IMR-90 (cell line): ENCODE results near the gene SUGP2. TPM values are rescaled to one million over a fixed set of nuclear protein-coding genes. Genes with fewer than 3 reads are reported as not detected.

Source experiments
- ATAC-seq: fragments of 200-7000 bp; cut with Tn5 transposase; 2 replicates; pipeline ENCODE4 v1.9.1; 2020; ENCODE audit warnings: low read depth, mild to moderate bottlenecking, moderate library complexity
- BruUV-seq: library from RNA; stranded (reverse); fragments of 400-500 nt; replicated peaks from 2 replicates; lab custom pipeline; 2021; lab: Mats Ljungman, UMichigan
- CTCF ChIA-PET: fragments of 300-600 bp; formaldehyde crosslinking; extraction: SDS; loops from one replicate; lab custom pipeline; 2021; ENCODE audit warnings: antibody characterized with exemption; lab: Yijun Ruan, JAX
- POLR2A ChIA-PET: fragments of 300-600 bp; sonication (Branson Sonifier 250); formaldehyde crosslinking; loops from one replicate; lab custom pipeline; 2022; ENCODE audit warnings: antibody characterized with exemption; ENCODE audit not compliant: unreplicated experiment; lab: Charles Lee
- DNase-seq: peaks from one replicate; pipeline ENCODE4 v3.0.0; 2013
- H2AFZ ChIP-seq: replicated peaks from 2 replicates; pipeline ENCODE3; 2013; ENCODE audit warnings: low read length, mild to moderate bottlenecking; ENCODE audit not compliant: poor library complexity
- H2AK5ac ChIP-seq: 2 replicates; pipeline ENCODE4 v1.6.1; 2013; ENCODE audit warnings: low read depth, low read length, inconsistent platforms
- H2AK9ac ChIP-seq: replicated peaks from 2 replicates; pipeline ENCODE3; 2013; ENCODE audit warnings: mild to moderate bottlenecking, low read depth, low read length, moderate library complexity; ENCODE audit not compliant: poor library complexity
- H2BK120ac ChIP-seq: 2 replicates; pipeline ENCODE4 v1.6.1; 2013; ENCODE audit warnings: low read depth, low read length, inconsistent platforms
- H2BK15ac ChIP-seq: 3 replicates; pipeline ENCODE4 v1.6.1; 2013; ENCODE audit warnings: low read depth, low read length, inconsistent platforms
- H2BK20ac ChIP-seq: 2 replicates; pipeline ENCODE4 v1.6.1; 2013; ENCODE audit warnings: low read depth, mild to moderate bottlenecking, inconsistent platforms, low read length, moderate library complexity
- H2BK5ac ChIP-seq: 2 replicates; pipeline ENCODE4 v1.6.1; 2013; ENCODE audit warnings: mild to moderate bottlenecking, low read depth, low read length, inconsistent platforms; ENCODE audit not compliant: poor library complexity, severe bottlenecking
- H3K14ac ChIP-seq: replicated peaks from 2 replicates; pipeline ENCODE4 v1.6.1; 2013; ENCODE audit warnings: low read depth, low read length, inconsistent platforms
- H3K18ac ChIP-seq: 2 replicates; pipeline ENCODE4 v1.6.1; 2013; ENCODE audit warnings: low read depth, low read length, control low read depth
- H3K23ac ChIP-seq: 2 replicates; pipeline ENCODE4 v1.6.1; 2013; ENCODE audit warnings: low read depth, low read length, inconsistent platforms
- H3K27ac ChIP-seq: 2 replicates; pipeline ENCODE4 v1.5.1; 2013; ENCODE audit warnings: mild to moderate bottlenecking, control low read depth, low read length; ENCODE audit not compliant: insufficient read depth
- H3K27me3 ChIP-seq: 2 replicates; pipeline ENCODE4 v1.6.1; 2013; ENCODE audit warnings: low read length; ENCODE audit not compliant: control insufficient read depth, insufficient read depth
- H3K36me3 ChIP-seq: 2 replicates; pipeline ENCODE4 v1.6.1; 2013; ENCODE audit warnings: low read length, mixed read lengths; ENCODE audit not compliant: control insufficient read depth, insufficient read depth
- H3K4ac ChIP-seq: 2 replicates; pipeline ENCODE4 v1.6.1; 2013; ENCODE audit warnings: low read depth, low read length, inconsistent platforms
- H3K4me1 ChIP-seq: 2 replicates; pipeline ENCODE4 v1.6.1; 2013; ENCODE audit warnings: low read length, mixed read lengths; ENCODE audit not compliant: control insufficient read depth, insufficient read depth
- H3K4me2 ChIP-seq: 2 replicates; pipeline ENCODE4 v1.6.1; 2013; ENCODE audit warnings: low read depth, mild to moderate bottlenecking, control low read depth, low read length, moderate library complexity
- H3K4me3 ChIP-seq: 2 replicates; pipeline ENCODE4 v1.5.1; 2013; ENCODE audit warnings: low read depth, mild to moderate bottlenecking, control low read depth, low read length, moderate library complexity; ENCODE audit not compliant: insufficient read depth
- H3K56ac ChIP-seq: 2 replicates; pipeline ENCODE4 v1.6.1; 2013; ENCODE audit warnings: low read length, inconsistent platforms; ENCODE audit not compliant: insufficient read depth; ENCODE audit errors: extremely low read depth
- H3K79me1 ChIP-seq, 2 experiments: 2 replicates each; pipeline ENCODE4 v1.6.1; 2013; ENCODE audit warnings: low read length in 2 of 2, inconsistent platforms in 1 of 2, low read depth in 1 of 2
- H3K9ac ChIP-seq: 2 replicates; pipeline ENCODE4 v1.6.1; 2013; ENCODE audit warnings: low read depth, low read length, control low read depth
- H3K9me1 ChIP-seq: 2 replicates; pipeline ENCODE4 v1.6.1; 2013; ENCODE audit warnings: low read length, inconsistent platforms; ENCODE audit not compliant: insufficient read depth
- H3K9me3 ChIP-seq: 2 replicates; pipeline ENCODE4 v1.6.1; 2013; ENCODE audit warnings: low read length; ENCODE audit not compliant: control insufficient read depth, insufficient read depth
- H4K20me1 ChIP-seq: 2 replicates; pipeline ENCODE4 v1.6.1; 2013; ENCODE audit warnings: low read length, inconsistent platforms; ENCODE audit not compliant: insufficient read depth
- H4K5ac ChIP-seq: 2 replicates; pipeline ENCODE4 v1.6.1; 2013; ENCODE audit warnings: mild to moderate bottlenecking, low read depth, low read length, control low read depth
- H4K8ac ChIP-seq, 2 experiments: 2 replicates each; pipeline ENCODE4 v1.6.1; 2013; ENCODE audit warnings: low read depth in 2 of 2, low read length in 2 of 2, control low read depth in 1 of 2, inconsistent platforms in 1 of 2
- H4K91ac ChIP-seq: 2 replicates; pipeline ENCODE4 v1.6.1; 2013; ENCODE audit warnings: low read depth, low read length, inconsistent platforms; ENCODE audit not compliant: insufficient read depth
- BHLHE40 ChIP-seq: fragments of 150-350 bp; IDR thresholded peaks from 2 replicates; pipeline ENCODE4 v1.6.1; 2016; ENCODE audit warnings: mild to moderate bottlenecking, low read depth, low read length
- CHD1 ChIP-seq: IDR thresholded peaks from 2 replicates; pipeline ENCODE4 v1.6.1; 2012; ENCODE audit warnings: low read depth, low read length, improper control_type of control experiment
- ELK1 ChIP-seq: fragments of 150-350 bp; IDR thresholded peaks from 2 replicates; pipeline ENCODE4 v1.6.1; 2016; ENCODE audit warnings: low read depth, mild to moderate bottlenecking, low read length, moderate library complexity, borderline replicate concordance
- MAFK ChIP-seq: IDR thresholded peaks from 2 replicates; pipeline ENCODE4 v1.6.1; 2012; ENCODE audit warnings: low read depth, low read length, improper control_type of control experiment
- MXI1 ChIP-seq: IDR thresholded peaks from 2 replicates; pipeline ENCODE4 v1.6.1; 2012; ENCODE audit warnings: low read depth, mild to moderate bottlenecking, low read length, moderate library complexity, borderline replicate concordance
- NFE2L2 ChIP-seq: fragments of 150-350 bp; IDR thresholded peaks from 2 replicates; pipeline ENCODE4 v1.6.1; 2016; ENCODE audit warnings: low read depth, mild to moderate bottlenecking, low read length
- POLR2A ChIP-seq: IDR thresholded peaks from 2 replicates; pipeline ENCODE4 v1.6.1; 2012; ENCODE audit warnings: mild to moderate bottlenecking, low read depth, low read length
- RAD21 ChIP-seq: IDR thresholded peaks from 2 replicates; pipeline ENCODE4 v1.6.1; 2012; ENCODE audit warnings: low read length, improper control_type of control experiment
- RCOR1 ChIP-seq: IDR thresholded peaks from 2 replicates; pipeline ENCODE4 v1.6.1; 2012; ENCODE audit warnings: mild to moderate bottlenecking, low read length, improper control_type of control experiment; ENCODE audit not compliant: insufficient replicate concordance
- RFX5 ChIP-seq: IDR thresholded peaks from 2 replicates; pipeline ENCODE4 v1.8.0; 2012; ENCODE audit warnings: low read depth, mild to moderate bottlenecking, low read length, moderate library complexity
- SMC3 ChIP-seq: fragments of 150-350 bp; IDR thresholded peaks from 2 replicates; pipeline ENCODE4 v1.6.1; 2016; ENCODE audit warnings: low read depth, mild to moderate bottlenecking, antibody characterized with exemption, low read length, moderate library complexity
- USF2 ChIP-seq: fragments of 150-350 bp; IDR thresholded peaks from 2 replicates; pipeline ENCODE4 v1.6.1; 2017; ENCODE audit warnings: mild to moderate bottlenecking, antibody characterized with exemption, low read length, low read depth
- whole genome bisulfite sequencing, 2 experiments: methylation state at CpG; one replicate each; pipeline versions ENCODE4 v1.1.5 to v1.1.7; 2013; ENCODE audit warnings: missing lambda C conversion rate in 2 of 2; ENCODE audit not compliant: insufficient read length in 1 of 2; ENCODE audit errors: extremely low coverage in 2 of 2; 5-methylcytosine and 5-hydroxymethylcytosine counted together
- dilution Hi-C: fragments of 300-500 bp; cut with HindIII; formaldehyde crosslinking; loops from one replicate; pipeline ENCODE4 v1.14.3; 2018; ENCODE audit warnings: low sequenced_read_pairs; ENCODE audit not compliant: unreplicated experiment
- in situ Hi-C: fragments of 300-500 bp; cut with MboI; formaldehyde crosslinking; loops from 3 replicates; pipeline ENCODE4 v1.14.3; 2019; ENCODE audit warnings: low sequenced_read_pairs, inconsistent platforms, mixed read lengths
- intact Hi-C: fragments of 100-400 bp; cut with micrococcal nuclease; formaldehyde crosslinking; loops from 2 replicates; pipeline ENCODE4 v1.10.0; 2022
- polyA plus RNA-seq, 3 experiments: library from polyadenylated mRNA; depleted of rRNA; stranded (reverse); fragments of >200 nt; gene quantifications; 2 replicates each; pipeline ENCODE4 v1.2.3, GENCODE V29; 2012; ENCODE audit warnings: low replicate concordance in 1 of 3
- total RNA-seq: library from RNA; depleted of rRNA; stranded (reverse); fragments of >200 nt; gene quantifications from 2 replicates; pipeline ENCODE4 v1.2.3, GENCODE V29; 2012
- TF ChIP-seq, protein P1 (sequence below): conservative IDR thresholded peaks from 2 replicates; pipeline ENCODE4 v1.5.1; 2012; ENCODE audit warnings: mild to moderate bottlenecking, low read depth, low read length, improper control_type of control experiment

SUGP2 gene
- total and polyA plus RNA-seq, 2 of the 4 experiments (the other 2 are of a cell fraction) = 25.8 to 69.2 TPM

GRCh38 chr19:19028526-19028925 lies 4.8 kb downstream of the SUGP2 start:
- no peak overlapping the region for H2AK9ac ChIP-seq
- H3K4ac ChIP-seq = no peak overlapping the region
- H3K14ac ChIP-seq = no peak overlapping the region
- H3K4me1 ChIP-seq = peaks cover 2% of the 10 kb centered on the region; the same call in 1 of the 2 replicates
- H3K18ac ChIP-seq = no peak overlapping the region
- dilution Hi-C loops (no loop called here), intact Hi-C loops (no loop called here), in situ Hi-C loops (no loop called here)
- H3K9me1 ChIP-seq = no peaks in the 10 kb centered on the region
- no peak overlapping the region for H2BK15ac ChIP-seq
- no peak overlapping the region for H3K23ac ChIP-seq
- no peak overlapping the region for H2AFZ ChIP-seq
- H3K9me3 ChIP-seq = no peaks in the 10 kb centered on the region
- ATAC-seq (no peak), DNase-seq (no peak)
- H3K4me3 ChIP-seq = no peak overlapping the region
- H3K56ac ChIP-seq = no peak overlapping the region
- no peak overlapping the region for H3K9ac ChIP-seq
- H2BK5ac ChIP-seq = no peak overlapping the region
- H2BK20ac ChIP-seq = no peak overlapping the region
- H3K27ac ChIP-seq = no peak overlapping the region
- no peak overlapping the region for H2AK5ac ChIP-seq
- H4K20me1 ChIP-seq = peaks cover 40% of the 10 kb centered on the region
- H3K4me2 ChIP-seq = no peak overlapping the region
- CTCF ChIA-PET = no interaction called here
- no peak overlapping the region for H4K91ac ChIP-seq
- H3K36me3 ChIP-seq = peaks cover 44% of the 10 kb centered on the region
- H4K8ac ChIP-seq = no peak overlapping the region
- no peaks in the 10 kb centered on the region for H3K27me3 ChIP-seq
- H3K79me1 ChIP-seq = peaks cover 36 to 72% of the 10 kb centered on the region in 2 experiments
- H2BK120ac ChIP-seq = no peak overlapping the region
- POLR2A ChIA-PET = no interaction called here
- no TSS peak for BruUV-seq
- 100% methylated on average over 1 of the region's 9 CpGs; no CpG with 5 or more reads in 1 of the 2 experiments for WGBS, 2 experiments
- TF ChIP-seq RFX5 (no peak), USF2 (no peak), SMC3 (no peak), MAFK (no peak), MXI1 (no peak), RAD21 (no peak), BHLHE40 (no peak), ELK1 (no peak), CHD1 (no peak), POLR2A (no peak), NFE2L2 (no peak), RCOR1 (no peak)
- TF ChIP-seq, protein P1, sequence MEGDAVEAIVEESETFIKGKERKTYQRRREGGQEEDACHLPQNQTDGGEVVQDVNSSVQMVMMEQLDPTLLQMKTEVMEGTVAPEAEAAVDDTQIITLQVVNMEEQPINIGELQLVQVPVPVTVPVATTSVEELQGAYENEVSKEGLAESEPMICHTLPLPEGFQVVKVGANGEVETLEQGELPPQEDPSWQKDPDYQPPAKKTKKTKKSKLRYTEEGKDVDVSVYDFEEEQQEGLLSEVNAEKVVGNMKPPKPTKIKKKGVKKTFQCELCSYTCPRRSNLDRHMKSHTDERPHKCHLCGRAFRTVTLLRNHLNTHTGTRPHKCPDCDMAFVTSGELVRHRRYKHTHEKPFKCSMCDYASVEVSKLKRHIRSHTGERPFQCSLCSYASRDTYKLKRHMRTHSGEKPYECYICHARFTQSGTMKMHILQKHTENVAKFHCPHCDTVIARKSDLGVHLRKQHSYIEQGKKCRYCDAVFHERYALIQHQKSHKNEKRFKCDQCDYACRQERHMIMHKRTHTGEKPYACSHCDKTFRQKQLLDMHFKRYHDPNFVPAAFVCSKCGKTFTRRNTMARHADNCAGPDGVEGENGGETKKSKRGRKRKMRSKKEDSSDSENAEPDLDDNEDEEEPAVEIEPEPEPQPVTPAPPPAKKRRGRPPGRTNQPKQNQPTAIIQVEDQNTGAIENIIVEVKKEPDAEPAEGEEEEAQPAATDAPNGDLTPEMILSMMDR = no peak
- H4K5ac ChIP-seq = no peak overlapping the region
